ENCODE measurements around the gene KRT85.

GRCh38 chr12:52396656-52397055, 29.4 kb upstream of the KRT85 start:
- TF ChIP-seq POLR2A (IDR thresholded peaks at IDR 0.05; ENCODE audit: low read depth, low read length), result no peak
- no peak for TF ChIP-seq EZH2 (IDR thresholded peaks at IDR 0.05; ENCODE audit: borderline replicate concordance, low read depth, low read length, severe bottlenecking)
- TF ChIP-seq CTCF (IDR thresholded peaks at IDR 0.05; ENCODE audit: extremely low read depth in 1 of 2, insufficient read depth in 1 of 2, low read depth in 1 of 2, low read length in 2 of 2), result no peak
- no peak for TF ChIP-seq POLR2AphosphoS5 (IDR thresholded peaks at IDR 0.05; ENCODE audit: insufficient read depth, low read depth, low read length)
- no peak for TF ChIP-seq MYC (IDR thresholded peaks at IDR 0.05; ENCODE audit: low read depth, low read length)

Data from endothelial cell of umbilical vein (primary cell).